Osteoblast (primary cell): ENCODE data around the gene SECTM1. TPM values are rescaled to one million over a fixed set of nuclear protein-coding genes. Genes with fewer than 3 reads are reported as not detected.
A peak's percentile ranks its signal among the peaks of the same experiment; 100 is the strongest.

Experiments
- DNase-seq: peaks from one replicate; pipeline ENCODE4 v3.0.0; 2011; ENCODE audit warnings: low spot score, mixed read lengths; ENCODE audit not compliant: insufficient read length; ENCODE audit errors: missing footprints
- H2AFZ ChIP-seq: 2 replicates; pipeline ENCODE4 v1.6.0; 2011; ENCODE audit warnings: mild to moderate bottlenecking, low read length
- H3K27ac ChIP-seq: 2 replicates; pipeline ENCODE4 v1.5.1; 2011; ENCODE audit warnings: mild to moderate bottlenecking, low read depth, low read length, moderate library complexity
- H3K27me3 ChIP-seq: 2 replicates; pipeline ENCODE4 v1.6.0; 2012; ENCODE audit warnings: mild to moderate bottlenecking, control low read depth, inconsistent platforms, low read length, moderate library complexity; ENCODE audit not compliant: insufficient read depth
- H3K36me3 ChIP-seq: 2 replicates; pipeline ENCODE4 v1.5.1; 2011; ENCODE audit warnings: mild to moderate bottlenecking, low read length, control low read depth, moderate library complexity; ENCODE audit not compliant: insufficient read depth
- H3K4me1 ChIP-seq: 2 replicates; pipeline ENCODE4 v1.5.1; 2011; ENCODE audit warnings: mild to moderate bottlenecking, low read length, control low read depth, moderate library complexity; ENCODE audit not compliant: insufficient read depth
- H3K4me2 ChIP-seq: 2 replicates; pipeline ENCODE4 v1.6.0; 2011; ENCODE audit warnings: mild to moderate bottlenecking, low read length; ENCODE audit not compliant: insufficient read depth
- H3K4me3 ChIP-seq: fragments of 200-600 bp; sonication (generic); 3 replicates; pipeline ENCODE4 v1.5.1; 2012; ENCODE audit warnings: mild to moderate bottlenecking, low read length, inconsistent platforms; ENCODE audit not compliant: insufficient read depth
- H3K79me2 ChIP-seq: 2 replicates; pipeline ENCODE4 v1.6.0; 2012; ENCODE audit warnings: mild to moderate bottlenecking, low read length, control low read depth, inconsistent platforms; ENCODE audit not compliant: insufficient read depth
- H3K9me3 ChIP-seq: 2 replicates; pipeline ENCODE4 v1.5.1; 2011; ENCODE audit warnings: low read depth, low read length, control low read depth
- H4K20me1 ChIP-seq: 2 replicates; pipeline ENCODE4 v1.6.0; 2012; ENCODE audit warnings: mild to moderate bottlenecking, low read length, control low read depth; ENCODE audit not compliant: insufficient read depth
- total RNA-seq: library from RNA; depleted of rRNA; stranded (reverse); fragments of >200 nt; gene quantifications from 2 replicates; pipeline ENCODE4 v1.2.3, GENCODE V29; 2012
- TF ChIP-seq, protein P1 (sequence below): IDR thresholded peaks from 2 replicates; pipeline ENCODE4 v1.5.1; 2011; ENCODE audit warnings: mild to moderate bottlenecking, low read depth, low read length, moderate library complexity; ENCODE audit errors: extremely low read depth

SECTM1 gene
- total RNA-seq, 1 donor: 5.8 TPM

DNA sequence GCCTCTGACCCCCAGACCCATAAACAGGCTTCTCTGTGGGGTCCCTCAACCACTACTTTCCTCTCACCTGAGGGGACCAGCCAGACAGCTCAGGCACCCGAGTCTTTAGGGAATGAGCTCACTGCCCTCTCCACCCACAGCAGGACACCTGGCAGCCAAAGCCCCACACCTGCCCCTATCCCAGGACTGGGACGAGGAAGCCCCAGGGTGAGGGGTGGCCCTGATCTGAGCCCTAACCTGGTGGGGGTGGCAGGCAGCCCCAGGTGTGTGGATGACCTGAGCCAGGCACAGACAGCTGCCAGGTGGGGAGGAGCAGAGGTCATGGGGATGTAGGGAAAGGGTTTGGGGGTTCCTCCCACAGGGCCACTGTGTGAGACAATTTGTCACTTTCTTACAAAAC is 23.8 kb upstream of the SECTM1 start:
- Histone ChIP-seq H4K20me1 (no peaks in the 10 kb centered on the region), H3K9me3 (no peaks in the 10 kb centered on the region), H3K4me2 (no peak overlapping the region)

DNA sequence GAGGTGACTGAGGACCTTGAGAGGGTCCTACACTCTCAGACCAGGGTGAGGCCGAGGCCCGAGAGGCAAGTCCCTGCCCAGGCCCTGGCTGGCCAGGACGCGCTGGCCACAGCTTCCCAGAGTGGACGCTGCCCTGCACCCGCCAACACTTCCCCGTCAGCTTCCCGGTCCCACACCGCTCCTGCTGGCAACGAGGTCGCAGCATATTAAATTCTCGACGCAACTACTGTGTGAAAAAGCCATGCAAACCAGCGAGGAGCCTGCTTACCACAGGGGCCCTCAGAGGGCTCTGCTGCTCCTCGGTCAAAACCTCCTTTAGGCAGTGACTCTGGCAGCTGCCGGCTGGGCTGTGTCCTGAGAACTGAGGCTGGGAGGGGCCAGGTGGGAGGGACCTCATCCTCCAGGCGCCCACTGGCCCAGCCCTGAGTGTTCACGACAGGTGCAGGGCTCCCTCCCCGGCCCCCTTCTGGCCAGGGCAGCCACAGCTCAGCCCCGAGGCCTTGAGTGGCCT is 23.3 kb upstream of the SECTM1 start:
- peak; percentile 77 for DNase-seq
- TF ChIP-seq, protein P1, sequence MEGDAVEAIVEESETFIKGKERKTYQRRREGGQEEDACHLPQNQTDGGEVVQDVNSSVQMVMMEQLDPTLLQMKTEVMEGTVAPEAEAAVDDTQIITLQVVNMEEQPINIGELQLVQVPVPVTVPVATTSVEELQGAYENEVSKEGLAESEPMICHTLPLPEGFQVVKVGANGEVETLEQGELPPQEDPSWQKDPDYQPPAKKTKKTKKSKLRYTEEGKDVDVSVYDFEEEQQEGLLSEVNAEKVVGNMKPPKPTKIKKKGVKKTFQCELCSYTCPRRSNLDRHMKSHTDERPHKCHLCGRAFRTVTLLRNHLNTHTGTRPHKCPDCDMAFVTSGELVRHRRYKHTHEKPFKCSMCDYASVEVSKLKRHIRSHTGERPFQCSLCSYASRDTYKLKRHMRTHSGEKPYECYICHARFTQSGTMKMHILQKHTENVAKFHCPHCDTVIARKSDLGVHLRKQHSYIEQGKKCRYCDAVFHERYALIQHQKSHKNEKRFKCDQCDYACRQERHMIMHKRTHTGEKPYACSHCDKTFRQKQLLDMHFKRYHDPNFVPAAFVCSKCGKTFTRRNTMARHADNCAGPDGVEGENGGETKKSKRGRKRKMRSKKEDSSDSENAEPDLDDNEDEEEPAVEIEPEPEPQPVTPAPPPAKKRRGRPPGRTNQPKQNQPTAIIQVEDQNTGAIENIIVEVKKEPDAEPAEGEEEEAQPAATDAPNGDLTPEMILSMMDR: no peak
- peaks cover 20% of the 10 kb centered on the region for H3K27me3 ChIP-seq
- H3K27ac ChIP-seq: no peak overlapping the region
- H2AFZ ChIP-seq: no peak overlapping the region
- no peaks in the 10 kb centered on the region for H3K9me3 ChIP-seq
- no peaks in the 10 kb centered on the region for H3K79me2 ChIP-seq
- H3K36me3 ChIP-seq: no peaks in the 10 kb centered on the region
- H3K4me2 ChIP-seq: no peak overlapping the region
- H4K20me1 ChIP-seq: no peaks in the 10 kb centered on the region
- no peaks in the 10 kb centered on the region for H3K4me1 ChIP-seq
- no peak overlapping the region for H3K4me3 ChIP-seq

More for the DNA sequence above, 23.8 kb upstream of the SECTM1 start:
- H3K4me1 ChIP-seq: no peaks in the 10 kb centered on the region
- no peak overlapping the region for H3K4me3 ChIP-seq
- peaks cover 20% of the 10 kb centered on the region for H3K27me3 ChIP-seq
- no peaks in the 10 kb centered on the region for H3K36me3 ChIP-seq
- DNase-seq: no peak
- H2AFZ ChIP-seq: no peak overlapping the region
- H3K79me2 ChIP-seq: no peaks in the 10 kb centered on the region
- TF ChIP-seq, protein P1: no peak
- H3K27ac ChIP-seq: no peak overlapping the region

DNA sequence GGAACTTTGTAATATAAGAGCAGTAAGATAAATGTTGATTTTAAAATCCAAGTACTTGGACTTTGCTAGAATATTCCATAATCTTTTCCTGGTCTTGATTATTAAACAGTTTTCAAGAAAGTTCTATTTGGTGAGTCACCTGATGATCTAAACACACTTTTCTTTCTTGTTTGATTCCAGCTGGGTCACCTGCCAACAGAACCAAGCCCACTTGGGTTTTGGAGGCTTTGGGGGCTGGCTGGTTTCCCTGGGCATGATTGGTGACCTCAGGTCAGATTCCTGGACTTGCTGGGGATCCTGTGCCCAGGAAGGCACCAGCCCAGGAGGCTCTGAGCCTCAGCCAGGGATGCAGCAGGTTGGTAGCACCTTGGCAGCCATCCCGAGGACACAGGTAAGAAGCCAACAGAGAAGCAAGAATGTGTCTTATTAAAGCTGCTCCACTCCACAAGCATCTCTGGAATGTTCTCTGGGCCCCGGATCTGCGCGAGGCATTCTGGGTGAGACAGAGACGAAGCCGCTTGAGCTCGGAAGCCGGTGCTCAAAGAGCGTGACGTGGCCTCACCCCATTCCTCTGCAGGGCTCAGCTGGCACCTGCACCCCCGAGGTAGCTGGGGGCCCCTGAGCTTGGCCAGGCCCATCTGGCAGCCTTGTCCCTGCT is 22.3 kb upstream of the SECTM1 start:
- H3K4me2 ChIP-seq: no peak overlapping the region
- TF ChIP-seq, protein P1: no peak
- H2AFZ ChIP-seq: no peak overlapping the region
- H3K27me3 ChIP-seq: peaks cover 23% of the 10 kb centered on the region
- no peaks in the 10 kb centered on the region for H3K4me1 ChIP-seq
- no peaks in the 10 kb centered on the region for H3K79me2 ChIP-seq
- H3K36me3 ChIP-seq: no peaks in the 10 kb centered on the region
- H3K9me3 ChIP-seq: no peaks in the 10 kb centered on the region
- H4K20me1 ChIP-seq: no peaks in the 10 kb centered on the region
- DNase-seq: peak; percentile 91
- no peak overlapping the region for H3K27ac ChIP-seq
- H3K4me3 ChIP-seq: no peak overlapping the region

DNA sequence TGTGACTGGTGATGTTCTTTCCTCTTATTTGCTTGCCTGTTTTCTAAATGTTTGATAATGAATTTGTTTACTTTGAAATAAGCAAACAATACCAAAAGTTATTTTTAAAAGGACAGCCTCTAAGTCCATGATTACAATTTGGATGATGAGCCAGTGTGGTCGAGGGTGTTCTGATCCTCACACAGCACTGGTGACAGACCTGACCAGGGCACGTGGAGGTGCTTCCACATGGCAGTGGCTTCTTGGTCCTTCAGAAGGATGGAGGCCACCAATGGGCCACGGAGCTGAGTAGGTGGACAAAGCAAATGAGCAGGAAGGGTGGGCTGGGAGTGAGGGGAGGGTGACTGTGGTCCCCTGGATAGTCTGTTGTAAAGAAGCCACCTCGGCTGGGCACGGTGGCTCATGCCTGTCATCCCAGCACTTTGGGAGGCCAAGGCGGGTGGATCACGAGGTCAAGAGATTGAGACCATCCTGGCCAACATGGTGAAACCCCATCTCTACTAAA is 21.3 kb upstream of the SECTM1 start:
- Histone ChIP-seq H3K4me1 (no peaks in the 10 kb centered on the region), H3K79me2 (no peaks in the 10 kb centered on the region), H2AFZ (no peak overlapping the region), H3K27ac (no peak overlapping the region), H3K36me3 (no peaks in the 10 kb centered on the region), H3K4me2 (no peak overlapping the region), H3K27me3 (peaks cover 24% of the 10 kb centered on the region), H3K9me3 (no peaks in the 10 kb centered on the region), H3K4me3 (no peak overlapping the region), H4K20me1 (no peaks in the 10 kb centered on the region)
- peak; percentile 22 for DNase-seq
- TF ChIP-seq, protein P1: no peak
